HepG2 (cell line): ENCODE measurements around the gene MYOM1. TPM values are rescaled to one million over a fixed set of nuclear protein-coding genes. Genes with fewer than 3 reads are reported as not detected.

ENCODE experiments used
- ATAC-seq: fragments of 200-7000 bp; cut with Tn5 transposase; 3 replicates; pipeline ENCODE4 v1.9.1; 2020; ENCODE audit warnings: mild to moderate bottlenecking, moderate library complexity
- BruUV-seq: library from RNA; stranded (reverse); fragments of 400-500 nt; replicated peaks from 2 replicates; lab custom pipeline; 2021; lab: Mats Ljungman, UMichigan
- CTCF ChIA-PET: fragments of 300-600 bp; formaldehyde crosslinking; extraction: SDS; loops from one replicate; lab custom pipeline; 2021; ENCODE audit warnings: low total read pairs, inconsistent platforms, low intra/inter-chr PET ratio; lab: Yijun Ruan, JAX
- POLR2A ChIA-PET: fragments of 350-600 bp; sonication (Branson Sonifier 250); formaldehyde crosslinking; loops from one replicate; lab custom pipeline; 2020; ENCODE audit warnings: antibody characterized with exemption, inconsistent platforms; lab: Yijun Ruan, JAX
- DNase-seq: peaks from one replicate; pipeline ENCODE4 v3.0.0-alpha.2; 2015; ENCODE audit warnings: low spot score
- FAIRE-seq: peaks from 3 replicates; lab custom pipeline; 2011; peaks lifted over from hg19 to GRCh38; lab: Jason Lieb, UNC
- H2AFZ ChIP-seq: one replicate; pipeline ENCODE4 v1.6.1; 2011; ENCODE audit warnings: low read length, inconsistent platforms
- H3K27ac ChIP-seq: fragments of 300-600 bp; 3 replicates; pipeline ENCODE4 v1.8.0; 2011; ENCODE audit warnings: mixed run types, mild to moderate bottlenecking, mixed read lengths, low read length, inconsistent platforms; ENCODE audit not compliant: insufficient read depth; ENCODE audit errors: extremely low read length
- H3K27me3 ChIP-seq, 2 experiments: fragments of 200-600 bp in 1 of 2; 2 replicates in 1 of 2; 3 replicates in 1 of 2; pipeline versions ENCODE4 v1.6.0 to v1.8.0; 2011; ENCODE audit warnings: low read length in 2 of 2, mild to moderate bottlenecking in 2 of 2, moderate library complexity in 2 of 2, inconsistent platforms in 1 of 2; ENCODE audit not compliant: insufficient read depth in 2 of 2, control insufficient read depth in 1 of 2
- H3K36me3 ChIP-seq, 2 experiments: fragments of 200-600 bp in 1 of 2; replicated peaks in 1 of 2; 2 replicates in 1 of 2; 3 replicates in 1 of 2; pipeline versions ENCODE4 v1.5.1 to v1.8.0; 2011; ENCODE audit warnings: low read length in 2 of 2, inconsistent platforms in 1 of 2; ENCODE audit not compliant: insufficient read depth in 2 of 2, control insufficient read depth in 1 of 2
- H3K4me1 ChIP-seq: 2 replicates; pipeline ENCODE4 v1.5.1; 2012; ENCODE audit warnings: low read length, inconsistent platforms; ENCODE audit not compliant: insufficient read depth
- H3K4me2 ChIP-seq: 2 replicates; pipeline ENCODE4 v1.6.0; 2011; ENCODE audit warnings: low read depth, low read length, inconsistent platforms
- H3K4me3 ChIP-seq, 3 experiments: fragments of 200-600 bp in 1 of 3; sonication (generic), shearing (Covaris generic) in 1 of 3; replicated peaks in 1 of 3; 2 replicates each; pipeline ENCODE4 v1.5.1; 2011 to 2016; ENCODE audit warnings: low read length in 3 of 3, inconsistent platforms in 2 of 3, low read depth in 2 of 3, mild to moderate bottlenecking in 2 of 3, control low read depth in 1 of 3, mixed read lengths in 1 of 3; ENCODE audit not compliant: insufficient read depth in 1 of 3
- H3K79me2 ChIP-seq: one replicate; pipeline ENCODE4 v1.6.1; 2011; ENCODE audit warnings: low read length, inconsistent platforms; ENCODE audit not compliant: insufficient read depth
- H3K9ac ChIP-seq: 2 replicates; pipeline ENCODE4 v1.6.0; 2011; ENCODE audit warnings: mild to moderate bottlenecking, low read depth, low read length, inconsistent platforms; ENCODE audit not compliant: insufficient read depth
- H3K9me3 ChIP-seq: 2 replicates; pipeline ENCODE4 v1.5.1; 2012; ENCODE audit warnings: mild to moderate bottlenecking, low read length
- H4K20me1 ChIP-seq: 2 replicates; pipeline ENCODE4 v1.6.0; 2011; ENCODE audit warnings: inconsistent platforms, mild to moderate bottlenecking, low read length, moderate library complexity; ENCODE audit not compliant: insufficient read depth
- ARID3A ChIP-seq: IDR thresholded peaks from 2 replicates; pipeline ENCODE4 v1.6.1; 2012; ENCODE audit warnings: low read depth, low read length, improper control_type of control experiment
- ETV5 ChIP-seq: IDR thresholded peaks from 2 replicates; pipeline ENCODE4 v1.6.1; 2018; ENCODE audit warnings: missing biosample characterization, missing genetic modification reagents, inconsistent platforms, borderline replicate concordance
- KLF6 ChIP-seq: IDR thresholded peaks from 2 replicates; pipeline ENCODE4 v1.8.0; 2016; ENCODE audit warnings: missing biosample characterization, missing genetic modification reagents
- MIXL1 ChIP-seq: IDR thresholded peaks from 2 replicates; pipeline ENCODE4 v1.6.1; 2016
- MYC ChIP-seq: sonication (generic); formaldehyde crosslinking; IDR thresholded peaks from 2 replicates; pipeline ENCODE4 v1.9.0; 2021; ENCODE audit warnings: missing genetic modification reagents, borderline replicate concordance
- ZBTB42 ChIP-seq: sonication (generic); formaldehyde crosslinking; IDR thresholded peaks from 2 replicates; pipeline ENCODE4 v1.5.0; 2020; ENCODE audit warnings: mild to moderate bottlenecking, missing genetic modification reagents
- ZC3H13 ChIP-seq: sonication (generic); formaldehyde crosslinking; IDR thresholded peaks from 2 replicates; pipeline ENCODE4 v1.8.1; 2023; ENCODE audit warnings: mild to moderate bottlenecking, missing genetic modification reagents, moderate library complexity
- ZMYM3 ChIP-seq: sonication (generic); formaldehyde crosslinking; IDR thresholded peaks from 2 replicates; pipeline ENCODE4 v1.5.1; 2020; ENCODE audit warnings: mild to moderate bottlenecking, missing genetic modification reagents
- ZNF317 ChIP-seq: sonication (generic); formaldehyde crosslinking; IDR thresholded peaks from 2 replicates; pipeline ENCODE4 v1.5.0; 2020; ENCODE audit warnings: mild to moderate bottlenecking, missing genetic modification reagents
- ZNF33A ChIP-seq: sonication (generic); formaldehyde crosslinking; IDR thresholded peaks from 2 replicates; pipeline ENCODE4 v1.5.1; 2020; ENCODE audit warnings: missing genetic modification reagents, mild to moderate bottlenecking, moderate library complexity, borderline replicate concordance
- ZNF746 ChIP-seq: sonication (generic); formaldehyde crosslinking; IDR thresholded peaks from 2 replicates; pipeline ENCODE4 v1.8.0; 2022; ENCODE audit warnings: mild to moderate bottlenecking, missing genetic modification reagents
- WGBS: methylation state at CpG from one replicate; pipeline ENCODE4 v1.1.6; 2017; ENCODE audit warnings: low lambda C conversion rate; 5-methylcytosine and 5-hydroxymethylcytosine counted together
- in situ Hi-C: cut with HindIII; loops from 2 replicates; pipeline ENCODE4 v1.10.0; 2017; ENCODE audit warnings: low pct_unique_long_range_greater_than_20kb; ENCODE audit not compliant: extremely low pct_ligation_motif_present
- intact Hi-C: fragments of 100-400 bp; cut with micrococcal nuclease; formaldehyde crosslinking; loops from one replicate; pipeline ENCODE4 v1.10.0; 2022; ENCODE audit not compliant: unreplicated experiment
- polyA plus RNA-seq, 8 experiments: library from polyadenylated mRNA; depleted of rRNA in 3 of 8; stranded (reverse) in 7 of 8; unstranded in 1 of 8; fragments of >200 nt; fragmentation: Illumina TruSeq in 4 of 8; extraction: Trizol in 4 of 8; gene quantifications; 2 replicates each; pipeline versions ENCODE4 v1.2.1 to v1.2.3, GENCODE V29; 2011 to 2016; ENCODE audit warnings: low read depth in 4 of 8, missing spikeins in 1 of 8, mixed read lengths in 1 of 8; ENCODE audit not compliant: insufficient read depth in 1 of 8
- total RNA-seq, 5 experiments: library from RNA; depleted of rRNA; stranded (reverse); fragments of >200 nt; fragmentation: Illumina TruSeq; extraction: Trizol; gene quantifications; 2 replicates each; pipeline ENCODE4 v1.2.3, GENCODE V29; 2016; ENCODE audit warnings: low read depth in 1 of 5
- TF ChIP-seq, protein P1 (sequence below): sonication (generic); formaldehyde crosslinking; IDR thresholded peaks from 2 replicates; pipeline ENCODE4 v1.5.1; 2020; ENCODE audit warnings: missing genetic modification reagents, mild to moderate bottlenecking, borderline replicate concordance
- TF ChIP-seq, protein P2 (sequence below): sonication (generic); formaldehyde crosslinking; IDR thresholded peaks from 2 replicates; pipeline ENCODE4 v1.4.0; 2020; ENCODE audit warnings: mild to moderate bottlenecking, missing genetic modification reagents
- TF ChIP-seq, protein P3 (sequence below): IDR thresholded peaks from 2 replicates; pipeline ENCODE4 v1.6.1; 2016; ENCODE audit warnings: low read depth
- TF ChIP-seq, protein P4 (sequence below): sonication (generic); formaldehyde crosslinking; IDR thresholded peaks from 2 replicates; pipeline ENCODE4 v1.9.0; 2022; ENCODE audit warnings: missing genetic modification reagents, mild to moderate bottlenecking, borderline replicate concordance

MYOM1 gene
- total and polyA plus RNA-seq, 2 of the 13 experiments (the other 11 are each of a cell fraction or from before 2014, with no cell fraction given): 0.46 to 0.98 TPM

DNA sequence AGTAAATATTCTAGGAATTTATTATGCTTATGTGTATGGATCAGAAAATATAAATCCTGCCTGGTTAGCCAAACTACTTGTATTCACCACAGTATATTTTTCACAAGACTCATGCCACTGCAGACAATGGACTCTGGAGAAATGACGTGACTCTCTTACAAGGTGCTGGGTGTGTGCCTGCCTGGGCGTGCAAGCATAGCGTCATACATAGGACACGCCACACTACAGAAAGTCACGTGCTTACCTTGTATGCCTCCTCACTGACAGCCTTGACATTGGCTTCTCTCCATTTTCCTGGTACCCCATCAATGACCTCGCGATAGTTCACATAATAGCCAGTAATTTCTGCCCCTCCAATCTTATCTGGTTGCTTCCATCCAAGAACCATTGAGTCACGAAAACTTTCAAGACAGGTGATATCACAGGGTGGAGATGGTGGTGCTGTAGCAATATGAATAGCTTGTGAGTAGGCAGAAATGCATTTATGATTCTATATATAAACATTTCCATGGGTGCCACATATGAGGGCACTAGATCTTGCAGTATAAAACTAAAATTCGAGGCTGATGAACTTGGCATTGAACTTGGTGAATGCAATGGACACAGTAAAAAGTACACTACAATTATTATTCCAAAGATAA is 93.2 kb downstream of the MYOM1 start:
- in situ Hi-C loops: no loop called here
- Histone ChIP-seq H3K9me3 (no peaks in the 10 kb centered on the region), H2AFZ (no peak overlapping the region), H3K27me3 (no peaks in the 10 kb centered on the region), H3K36me3 (no peaks in the 10 kb centered on the region), H3K27ac (no peak overlapping the region), H3K4me2 (no peak overlapping the region), H3K9ac (no peak overlapping the region), H3K4me1 (peaks cover 24% of the 10 kb centered on the region), H4K20me1 (no peaks in the 10 kb centered on the region), H3K4me3 (no peak overlapping the region), H3K79me2 (no peaks in the 10 kb centered on the region)
- POLR2A ChIA-PET: interaction anchor here (0.5 kb wide), 1 partner anchor 140 kb away, joined by 4 read pairs; no protein-coding TSS in a partner anchor
- CTCF ChIA-PET: no interaction called here
- no peak for DNase-seq
- 85% methylated on average over 9 of the region's 9 CpGs for WGBS
- ATAC-seq: no peak
- TF ChIP-seq ZMYM3 (CRISPR knock-in tag) (no peak), KLF6 (no peak), MYC (CRISPR knock-in tag) (no peak), ZBTB42 (CRISPR knock-in tag) (no peak), ARID3A (no peak), ZNF746 (no peak), MIXL1 (CRISPR knock-in tag) (no peak), ZNF317 (CRISPR knock-in tag) (no peak), ZC3H13 (CRISPR knock-in tag) (no peak), ETV5 (CRISPR knock-in tag) (no peak), ZNF33A (CRISPR knock-in tag) (no peak)
- TF ChIP-seq, protein P1, sequence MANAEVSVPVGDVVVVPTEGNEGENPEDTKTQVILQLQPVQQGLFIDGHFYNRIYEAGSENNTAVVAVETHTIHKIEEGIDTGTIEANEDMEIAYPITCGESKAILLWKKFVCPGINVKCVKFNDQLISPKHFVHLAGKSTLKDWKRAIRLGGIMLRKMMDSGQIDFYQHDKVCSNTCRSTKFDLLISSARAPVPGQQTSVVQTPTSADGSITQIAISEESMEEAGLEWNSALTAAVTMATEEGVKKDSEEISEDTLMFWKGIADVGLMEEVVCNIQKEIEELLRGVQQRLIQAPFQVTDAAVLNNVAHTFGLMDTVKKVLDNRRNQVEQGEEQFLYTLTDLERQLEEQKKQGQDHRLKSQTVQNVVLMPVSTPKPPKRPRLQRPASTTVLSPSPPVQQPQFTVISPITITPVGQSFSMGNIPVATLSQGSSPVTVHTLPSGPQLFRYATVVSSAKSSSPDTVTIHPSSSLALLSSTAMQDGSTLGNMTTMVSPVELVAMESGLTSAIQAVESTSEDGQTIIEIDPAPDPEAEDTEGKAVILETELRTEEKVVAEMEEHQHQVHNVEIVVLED (CRISPR knock-in tag): no peak
- TF ChIP-seq, protein P2, sequence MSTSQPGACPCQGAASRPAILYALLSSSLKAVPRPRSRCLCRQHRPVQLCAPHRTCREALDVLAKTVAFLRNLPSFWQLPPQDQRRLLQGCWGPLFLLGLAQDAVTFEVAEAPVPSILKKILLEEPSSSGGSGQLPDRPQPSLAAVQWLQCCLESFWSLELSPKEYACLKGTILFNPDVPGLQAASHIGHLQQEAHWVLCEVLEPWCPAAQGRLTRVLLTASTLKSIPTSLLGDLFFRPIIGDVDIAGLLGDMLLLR (CRISPR knock-in tag): no peak
- TF ChIP-seq, protein P3, sequence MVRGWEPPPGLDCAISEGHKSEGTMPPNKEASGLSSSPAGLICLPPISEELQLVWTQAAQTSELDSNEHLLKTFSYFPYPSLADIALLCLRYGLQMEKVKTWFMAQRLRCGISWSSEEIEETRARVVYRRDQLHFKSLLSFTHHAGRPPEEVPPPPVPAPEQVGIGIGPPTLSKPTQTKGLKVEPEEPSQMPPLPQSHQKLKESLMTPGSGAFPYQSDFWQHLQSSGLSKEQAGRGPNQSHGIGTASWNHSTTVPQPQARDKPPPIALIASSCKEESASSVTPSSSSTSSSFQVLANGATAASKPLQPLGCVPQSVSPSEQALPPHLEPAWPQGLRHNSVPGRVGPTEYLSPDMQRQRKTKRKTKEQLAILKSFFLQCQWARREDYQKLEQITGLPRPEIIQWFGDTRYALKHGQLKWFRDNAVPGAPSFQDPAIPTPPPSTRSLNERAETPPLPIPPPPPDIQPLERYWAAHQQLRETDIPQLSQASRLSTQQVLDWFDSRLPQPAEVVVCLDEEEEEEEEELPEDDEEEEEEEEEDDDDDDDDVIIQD: no peak
- TF ChIP-seq, protein P4, sequence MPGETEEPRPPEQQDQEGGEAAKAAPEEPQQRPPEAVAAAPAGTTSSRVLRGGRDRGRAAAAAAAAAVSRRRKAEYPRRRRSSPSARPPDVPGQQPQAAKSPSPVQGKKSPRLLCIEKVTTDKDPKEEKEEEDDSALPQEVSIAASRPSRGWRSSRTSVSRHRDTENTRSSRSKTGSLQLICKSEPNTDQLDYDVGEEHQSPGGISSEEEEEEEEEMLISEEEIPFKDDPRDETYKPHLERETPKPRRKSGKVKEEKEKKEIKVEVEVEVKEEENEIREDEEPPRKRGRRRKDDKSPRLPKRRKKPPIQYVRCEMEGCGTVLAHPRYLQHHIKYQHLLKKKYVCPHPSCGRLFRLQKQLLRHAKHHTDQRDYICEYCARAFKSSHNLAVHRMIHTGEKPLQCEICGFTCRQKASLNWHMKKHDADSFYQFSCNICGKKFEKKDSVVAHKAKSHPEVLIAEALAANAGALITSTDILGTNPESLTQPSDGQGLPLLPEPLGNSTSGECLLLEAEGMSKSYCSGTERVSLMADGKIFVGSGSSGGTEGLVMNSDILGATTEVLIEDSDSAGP: no peak
- FAIRE-seq: no peak
- BruUV-seq: no TSS peak
- intact Hi-C loops: loop anchor here (5.0 to 10.0 kb wide), 2 partner anchors 114 to 192 kb away; partner anchors contain the start of gene LPIN2
